GM21528 (cell line): ENCODE data around the gene NACA2.
"Not testable (repeated sequence)": the region's sequence is repeated elsewhere in the genome, so short reads cannot be mapped to it uniquely, and the experiment has no call there.

ENCODE experiments used
- ATAC-seq: cut with Tn5 transposase; IDR thresholded peaks from one replicate; pipeline ENCODE4 v1.9.1; 2021; ENCODE audit warnings: mild to moderate bottlenecking, moderate library complexity; ENCODE audit not compliant: unreplicated experiment, low FRiP score

NACA2 gene

DNA sequence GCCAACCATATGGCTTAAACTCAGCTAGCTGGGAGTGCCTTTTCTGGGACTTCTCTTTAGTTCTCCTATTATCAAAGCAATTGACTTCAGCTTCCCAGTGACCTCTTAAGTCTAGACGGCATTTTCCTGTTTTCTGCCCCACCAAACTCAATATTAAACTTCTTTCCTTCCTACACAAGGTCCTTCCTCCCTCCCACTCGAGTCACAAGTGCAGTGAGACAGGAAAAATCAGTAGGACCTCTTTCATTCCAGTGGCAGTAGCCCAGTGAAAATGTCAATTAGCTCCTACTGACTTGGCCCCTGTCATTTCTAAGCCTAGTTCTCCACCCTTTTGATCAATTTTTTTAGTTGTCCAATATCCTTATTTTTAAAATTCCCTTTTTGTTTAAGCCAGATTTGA, 9.6 kb upstream of the NACA2 start:
- ATAC-seq: no peak

DNA sequence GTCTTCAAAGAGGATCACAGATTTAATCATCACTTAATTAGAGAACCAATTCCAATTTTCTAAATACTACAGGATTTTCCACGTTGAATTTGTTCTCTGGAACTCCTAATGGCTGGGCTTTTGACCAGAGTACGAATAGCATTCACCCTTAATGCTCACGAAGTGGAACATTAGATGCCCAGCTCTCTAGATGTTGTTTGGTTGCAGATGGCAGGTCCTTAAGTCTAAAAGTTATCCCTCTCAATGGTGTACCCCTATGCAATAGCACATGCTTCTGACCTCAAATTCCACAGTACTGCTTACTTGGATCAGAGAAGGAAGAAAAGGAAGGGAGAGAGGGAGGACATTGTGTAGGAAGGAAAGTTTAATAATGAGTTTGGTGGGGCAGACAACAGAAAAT, 8.6 kb upstream of the NACA2 start:
- no peak for ATAC-seq

DNA sequence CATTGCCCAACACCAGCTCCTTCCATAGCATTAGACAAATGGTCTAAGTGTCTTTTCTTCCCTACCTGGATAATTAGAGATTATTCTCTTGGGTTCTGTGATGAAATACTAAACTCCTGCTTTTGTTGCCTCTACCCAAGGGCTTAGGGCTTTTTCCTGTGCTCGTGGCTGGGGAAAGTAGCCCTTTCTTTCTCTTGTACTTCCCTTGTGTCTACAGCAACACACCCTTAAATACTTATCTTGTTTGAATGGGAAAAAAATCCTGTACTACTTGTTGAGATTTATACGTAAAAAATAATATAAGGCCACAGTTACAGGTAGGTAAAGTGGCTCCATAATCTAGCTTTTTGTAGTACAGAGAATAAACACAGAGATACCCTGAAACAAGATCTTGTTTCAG, 7.0 kb upstream of the NACA2 start:
- no peak for ATAC-seq

DNA sequence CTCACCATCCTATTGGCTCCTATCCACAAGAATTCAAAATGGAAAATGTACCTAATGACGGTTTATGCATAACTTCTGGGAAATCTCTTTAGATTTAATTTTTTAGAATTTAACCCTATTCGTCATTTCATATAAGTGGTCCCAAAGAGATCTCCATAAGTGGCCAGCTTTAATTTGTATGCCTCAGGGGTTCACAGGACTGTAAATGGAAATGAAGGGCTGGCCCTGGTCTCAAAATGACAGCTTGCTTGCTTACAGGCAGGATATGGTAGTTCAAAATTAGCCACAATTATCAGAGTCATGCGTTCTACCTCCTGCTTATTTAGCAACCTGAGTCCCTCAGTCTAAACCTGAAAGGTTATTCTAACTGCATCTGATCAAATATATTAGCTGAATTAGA, 6.6 kb upstream of the NACA2 start:
- ATAC-seq: no peak

DNA sequence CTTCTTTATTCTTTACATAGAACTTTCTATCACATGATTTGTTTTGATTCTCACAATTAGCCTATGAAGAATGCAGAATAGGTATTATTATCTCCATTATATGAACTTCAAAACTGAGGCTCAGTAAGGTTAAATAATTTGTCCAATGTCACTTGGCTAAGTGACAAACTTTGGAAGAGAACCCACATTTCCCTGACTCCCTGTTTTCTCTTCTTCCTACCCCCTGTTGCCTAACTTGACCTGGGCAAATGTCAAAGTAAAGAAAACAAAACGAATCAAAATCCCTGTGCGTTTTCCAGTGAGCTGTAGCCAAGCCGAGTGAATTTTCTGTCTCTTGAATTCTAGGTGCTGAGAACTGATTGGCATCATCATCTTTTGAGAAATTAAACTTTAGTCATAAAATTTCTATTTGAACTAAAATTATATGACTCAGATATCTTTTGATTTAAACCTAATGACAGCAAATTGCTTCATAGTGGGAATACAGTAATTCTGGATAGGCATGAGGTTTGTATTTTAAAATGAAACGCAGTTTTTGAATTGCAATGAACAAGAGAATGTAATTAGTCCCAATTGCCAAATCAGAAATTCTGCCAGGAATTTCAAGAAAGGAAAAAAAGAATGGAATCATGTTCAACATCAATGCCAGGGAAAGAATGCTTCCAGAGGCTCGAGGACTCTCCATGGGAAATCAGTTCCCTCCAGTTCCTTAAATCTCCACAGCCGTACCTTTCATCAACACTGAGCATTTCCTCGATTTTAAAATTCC, 4.6 kb upstream of the NACA2 start:
- no peak for ATAC-seq

DNA sequence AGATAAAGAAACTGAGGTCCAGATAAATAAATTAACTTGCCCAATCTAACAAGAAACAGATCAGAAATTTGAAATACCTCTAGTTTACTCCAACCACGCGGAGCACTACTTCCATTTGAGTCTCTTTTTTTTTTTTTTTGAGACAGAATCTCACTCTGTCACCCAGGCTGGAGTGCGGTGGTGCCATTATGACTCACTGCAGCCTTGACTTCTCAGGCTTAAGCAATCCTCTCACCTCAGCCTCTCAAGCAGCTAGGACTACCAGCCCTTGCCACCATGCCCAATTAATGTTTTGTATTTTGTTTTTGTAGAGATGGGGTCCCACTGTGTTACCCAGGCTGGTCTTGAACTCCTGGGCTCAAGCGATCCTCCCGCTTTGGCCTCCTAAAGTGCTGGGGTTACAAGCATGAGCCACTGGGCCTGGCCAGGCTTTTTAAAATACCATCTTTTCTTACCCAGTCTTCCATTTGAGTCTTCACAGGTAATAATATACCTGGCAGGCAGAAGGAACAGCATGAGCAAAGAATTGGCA, 3.3 kb upstream of the NACA2 start:
- no peak for ATAC-seq

DNA sequence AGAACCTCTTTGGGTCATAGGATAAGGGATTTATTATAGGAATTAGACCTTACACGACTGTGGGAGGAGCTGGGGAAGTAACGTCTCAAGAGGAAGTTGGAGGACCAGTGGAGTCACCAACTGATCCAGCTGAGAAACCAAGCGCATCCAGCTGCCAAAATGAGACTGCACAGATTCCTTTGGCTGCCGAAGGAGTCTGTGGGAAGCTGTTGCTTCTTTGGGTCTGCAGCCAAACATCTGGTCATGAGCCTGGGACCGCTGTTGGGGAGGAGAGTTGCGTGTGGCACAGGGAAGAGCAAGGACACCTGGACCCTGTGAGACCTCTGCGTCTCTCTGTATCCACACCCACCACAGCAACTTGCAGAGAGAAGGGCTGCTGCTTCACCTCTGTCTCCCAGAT, 2.4 kb upstream of the NACA2 start:
- ATAC-seq: no peak

DNA sequence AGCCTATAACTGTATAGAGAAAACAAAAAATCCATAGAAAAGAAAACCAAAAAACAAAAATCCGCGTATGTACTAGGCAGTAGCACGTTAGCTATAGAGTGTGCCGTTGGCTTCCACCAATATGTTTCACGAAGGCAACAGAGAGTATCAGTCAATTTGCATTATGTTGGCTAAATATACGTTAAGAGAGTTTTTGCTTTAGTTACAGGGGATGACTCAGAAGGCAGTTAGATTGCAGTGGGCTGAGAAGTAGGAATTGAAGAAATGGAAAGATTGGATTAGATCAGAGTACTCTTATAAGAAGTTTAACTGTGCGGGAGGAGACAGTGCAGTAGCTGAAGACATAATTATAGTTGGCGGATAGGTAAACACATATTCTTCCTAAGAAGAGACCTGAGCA, 911 bp upstream of the NACA2 start:
- ATAC-seq: no peak

DNA sequence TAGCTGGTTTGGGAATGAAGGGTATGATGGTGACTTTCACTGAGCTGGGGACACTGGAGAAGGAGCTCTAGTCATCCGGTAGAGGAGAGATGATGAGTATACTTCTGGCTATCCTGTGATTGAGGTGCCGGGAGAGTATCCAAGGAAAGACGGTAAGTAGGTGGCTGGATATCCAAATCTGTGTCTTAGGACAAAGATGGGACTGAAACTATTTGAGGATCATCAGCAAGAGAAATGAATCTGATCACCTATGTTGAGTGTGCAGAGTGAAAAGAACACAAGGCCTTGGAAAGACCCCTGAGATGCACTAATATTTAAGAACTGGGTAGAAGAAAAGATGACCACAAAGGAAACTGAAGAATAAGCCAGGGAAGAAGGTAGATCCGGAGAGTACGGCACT, 1.0 kb downstream of the NACA2 start:
- ATAC-seq: no peak

DNA sequence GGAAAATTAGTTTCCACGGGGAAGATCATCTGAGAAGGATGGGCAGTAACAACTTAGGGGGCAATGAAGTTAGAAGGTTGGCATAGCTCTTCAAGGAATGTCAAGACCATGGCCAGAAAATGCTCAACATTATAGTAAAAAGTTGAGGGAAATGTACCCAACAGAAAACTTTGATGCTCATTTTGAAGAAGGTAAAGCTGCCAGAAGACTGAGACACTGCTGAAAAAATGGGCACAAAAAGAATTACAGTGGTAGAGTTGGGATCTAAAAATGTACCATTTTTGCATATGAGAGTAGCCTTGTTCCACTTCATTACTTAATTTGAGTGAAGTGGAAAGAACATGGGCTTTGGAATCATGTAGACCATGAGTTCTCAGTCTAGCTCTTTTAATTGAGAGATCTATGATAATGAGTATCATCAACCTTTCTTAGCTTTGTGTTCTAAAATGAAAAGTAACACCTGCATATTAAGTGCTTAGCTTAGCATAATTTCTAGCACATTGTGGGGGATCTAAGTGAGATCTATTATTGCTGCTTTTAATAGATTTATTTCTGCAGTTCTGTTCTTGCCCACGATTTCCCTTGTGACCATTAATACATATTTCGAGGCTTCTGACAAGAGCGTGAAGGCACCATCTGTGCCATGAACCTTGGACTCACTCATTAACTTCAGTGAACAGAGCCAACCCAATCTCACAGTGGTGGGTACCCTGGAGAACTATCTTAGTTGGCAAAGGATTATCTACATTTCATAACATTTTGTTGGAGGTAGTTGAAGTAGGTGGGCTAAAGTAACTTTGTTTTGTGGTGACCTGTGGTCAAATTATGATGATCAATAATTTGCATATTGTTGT, 3.0 kb downstream of the NACA2 start:
- no peak for ATAC-seq

DNA sequence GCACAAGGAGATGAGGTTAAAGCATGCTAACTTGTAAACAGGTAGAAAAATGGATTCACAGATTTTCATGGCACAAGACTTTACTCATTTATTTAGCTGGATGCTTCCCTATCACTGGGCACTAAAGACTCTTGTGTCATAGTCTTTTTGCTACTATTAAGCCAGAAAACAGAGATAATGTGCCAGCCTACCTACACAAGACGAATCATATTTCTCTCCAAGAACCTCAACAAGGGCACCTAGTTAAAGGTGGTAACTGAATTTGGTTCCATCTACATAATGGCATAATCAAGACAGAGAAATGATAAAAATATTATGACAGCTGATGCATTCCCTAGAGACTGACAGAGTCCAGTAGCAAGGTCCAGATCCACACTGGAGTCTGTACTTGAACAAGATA, 3.8 kb downstream of the NACA2 start:
- no peak for ATAC-seq

DNA sequence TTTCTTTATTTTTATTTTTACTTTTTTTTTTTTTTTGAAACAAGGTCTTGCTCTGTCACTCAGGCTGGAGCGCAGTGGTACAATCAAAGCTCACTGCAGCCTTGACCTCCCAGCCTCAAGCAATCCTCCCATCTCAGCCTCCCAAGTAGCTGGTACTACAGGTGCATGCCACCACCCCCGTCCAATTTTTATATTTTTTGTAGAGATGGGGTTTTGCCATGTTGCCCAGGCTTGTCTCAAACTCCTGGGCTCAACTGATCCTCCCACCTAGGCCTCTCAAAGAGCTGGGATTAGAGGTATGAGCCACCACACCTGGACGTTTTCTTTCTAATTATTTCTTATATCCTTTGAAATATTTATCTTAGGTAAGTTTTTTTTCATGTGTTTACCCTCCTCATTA, 4.4 kb downstream of the NACA2 start:
- not testable (repeated sequence) for ATAC-seq

DNA sequence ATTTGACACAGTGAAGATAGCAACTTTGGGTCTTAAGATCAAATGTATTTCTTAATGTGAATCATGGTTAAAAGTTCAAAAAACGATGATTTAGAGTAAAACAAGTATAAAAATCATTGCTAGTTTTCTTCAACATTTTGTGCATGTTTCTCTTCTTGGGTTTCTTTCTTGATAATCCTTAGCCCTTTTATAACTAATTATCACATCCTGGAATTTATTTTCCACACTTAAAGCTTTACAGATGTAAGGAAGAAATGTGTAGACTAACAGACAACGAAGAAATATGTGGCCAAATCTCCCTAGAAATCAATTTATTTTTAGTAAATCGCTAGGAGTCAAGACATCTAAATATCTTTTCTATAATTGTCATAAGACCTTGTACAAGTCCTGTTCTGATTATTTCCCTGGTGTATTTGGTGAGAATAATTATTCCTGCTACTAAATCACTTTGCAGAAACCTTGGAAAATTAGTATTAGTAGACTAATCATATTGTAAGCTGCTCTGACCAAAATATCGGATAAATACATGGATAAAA, 4.9 kb downstream of the NACA2 start:
- no peak for ATAC-seq

DNA sequence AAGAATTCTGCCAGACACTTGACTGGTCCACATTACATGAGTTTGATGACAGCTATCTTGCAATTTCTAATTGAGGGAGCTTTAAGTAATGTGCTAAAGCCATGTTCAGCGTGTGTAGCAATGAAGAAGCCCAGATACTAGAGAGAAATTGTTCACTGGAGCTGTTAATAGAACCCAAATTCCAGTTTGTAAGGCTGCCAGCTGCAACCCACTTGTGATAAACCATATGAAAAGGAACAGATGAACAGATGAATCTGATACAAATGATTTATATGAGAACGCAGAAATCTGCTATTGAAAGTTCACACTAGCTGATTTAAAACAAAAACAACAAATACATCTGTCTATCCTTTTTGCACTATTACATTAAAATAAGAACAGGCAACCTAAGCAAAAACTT, 6.2 kb downstream of the NACA2 start:
- no peak for ATAC-seq

DNA sequence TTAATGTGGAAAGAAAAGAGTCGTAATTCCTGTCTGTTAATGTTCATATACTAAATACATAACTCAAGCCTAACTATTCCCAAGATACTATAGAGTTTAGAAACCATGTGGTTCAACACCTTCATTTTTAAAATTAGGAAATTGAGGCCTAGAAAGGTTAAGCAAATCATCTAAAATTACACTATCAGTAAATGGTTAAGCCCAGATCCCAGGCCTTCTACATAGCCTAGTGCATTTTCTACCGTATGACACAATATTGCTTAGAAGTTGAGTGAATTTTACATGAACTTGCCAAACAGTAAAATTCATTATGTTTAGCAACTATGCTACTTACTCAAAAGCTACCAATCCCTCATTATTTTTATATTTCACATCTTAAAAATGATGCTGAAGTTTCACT, 6.8 kb downstream of the NACA2 start:
- no peak for ATAC-seq

DNA sequence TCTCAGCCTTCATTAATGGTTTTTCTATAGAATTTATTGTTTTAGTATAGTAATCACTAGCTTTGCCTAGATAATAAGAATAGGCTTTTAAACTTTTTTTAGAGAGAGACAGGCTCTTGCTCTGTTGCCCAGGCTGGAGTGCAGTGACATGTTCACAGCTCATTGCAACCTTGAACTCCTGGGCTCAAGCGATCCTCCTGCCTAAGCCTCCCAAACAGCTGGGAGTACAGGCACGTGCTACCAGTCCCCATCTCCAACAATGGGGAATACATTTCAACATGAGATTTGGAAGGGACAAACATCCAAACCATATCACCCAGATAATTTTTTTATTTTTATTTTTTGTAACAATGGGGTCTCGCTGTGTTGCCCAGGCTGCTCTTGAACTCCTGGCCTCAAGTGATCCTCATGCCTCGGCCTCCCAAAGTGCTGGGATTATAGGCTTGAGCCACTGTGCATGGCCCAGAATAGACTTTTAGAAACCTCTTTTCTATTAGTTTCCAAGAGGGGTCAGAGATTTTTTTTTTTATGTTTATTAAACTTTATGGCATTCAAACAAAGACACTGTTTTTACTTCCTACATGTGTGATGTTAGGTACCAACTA, 7.3 kb downstream of the NACA2 start:
- ATAC-seq: no peak

DNA sequence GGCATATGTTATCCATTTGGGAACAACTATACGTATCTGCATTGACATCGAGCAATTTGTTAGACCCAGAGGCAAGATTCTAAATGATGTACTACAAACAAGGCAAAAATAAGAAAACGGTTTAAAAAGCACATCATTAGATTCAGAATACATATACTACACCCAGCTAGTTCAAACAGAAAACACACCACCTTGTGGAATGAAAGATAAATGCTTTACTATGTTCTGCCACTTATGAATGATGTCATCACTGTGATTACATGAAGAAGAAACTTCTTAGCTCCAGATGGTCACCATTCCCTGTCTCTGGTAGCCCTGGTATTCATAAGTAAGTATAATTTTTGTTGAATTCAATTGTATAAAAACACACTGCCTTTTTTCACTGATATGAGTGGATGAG, 7.8 kb downstream of the NACA2 start:
- ATAC-seq: no peak

DNA sequence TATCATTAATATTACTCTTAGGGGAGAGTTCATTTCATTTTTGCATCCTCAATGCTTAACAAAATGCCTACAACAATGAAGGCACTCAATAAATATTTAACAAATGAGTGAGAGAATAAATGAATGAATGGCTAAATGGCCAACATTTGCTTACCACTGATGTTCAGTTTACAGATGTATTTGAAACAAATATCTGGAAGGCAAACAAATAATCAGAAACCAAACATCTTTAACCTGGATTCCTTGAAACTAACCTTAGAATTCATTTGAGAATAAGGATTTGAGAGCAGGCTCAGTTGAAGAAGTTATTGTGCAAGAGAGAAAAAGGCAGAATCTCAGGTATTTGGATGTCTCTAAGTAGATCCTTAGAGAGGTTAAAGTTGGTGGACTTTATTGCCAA, 8.4 kb downstream of the NACA2 start:
- ATAC-seq: no peak

DNA sequence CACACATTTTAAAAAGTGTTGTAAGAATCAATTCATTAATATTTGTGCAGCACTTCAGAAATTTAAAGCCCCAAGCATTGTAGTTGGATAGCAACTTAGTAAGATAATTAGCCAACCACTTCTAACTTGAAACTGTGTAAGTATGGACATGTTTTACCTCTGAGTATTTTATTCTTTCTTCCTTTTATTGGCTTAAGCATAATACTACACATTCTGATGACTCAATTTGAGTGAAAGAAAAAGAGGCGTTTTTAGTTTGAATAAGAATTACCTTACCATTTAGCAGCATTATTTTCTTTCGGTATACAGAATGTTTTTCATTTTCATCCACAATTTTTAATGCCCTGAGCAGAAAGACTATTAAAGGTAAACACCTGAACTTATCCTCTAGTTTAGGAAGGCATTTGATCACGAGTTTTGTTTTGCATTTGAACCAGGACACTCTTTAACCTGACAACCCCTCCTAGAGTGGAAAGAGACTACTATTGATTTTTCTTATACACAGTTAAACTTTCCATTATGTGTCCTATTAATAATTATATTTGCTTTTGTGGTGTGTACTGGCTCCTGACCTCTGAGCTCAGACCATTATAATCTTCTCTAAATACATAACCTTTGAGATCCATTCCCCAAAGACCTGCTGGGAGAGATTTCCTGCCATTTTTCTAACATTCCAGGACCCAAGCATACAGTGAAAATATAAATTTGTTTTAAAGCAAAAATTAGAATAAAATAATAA, 9.2 kb downstream of the NACA2 start:
- no peak for ATAC-seq

DNA sequence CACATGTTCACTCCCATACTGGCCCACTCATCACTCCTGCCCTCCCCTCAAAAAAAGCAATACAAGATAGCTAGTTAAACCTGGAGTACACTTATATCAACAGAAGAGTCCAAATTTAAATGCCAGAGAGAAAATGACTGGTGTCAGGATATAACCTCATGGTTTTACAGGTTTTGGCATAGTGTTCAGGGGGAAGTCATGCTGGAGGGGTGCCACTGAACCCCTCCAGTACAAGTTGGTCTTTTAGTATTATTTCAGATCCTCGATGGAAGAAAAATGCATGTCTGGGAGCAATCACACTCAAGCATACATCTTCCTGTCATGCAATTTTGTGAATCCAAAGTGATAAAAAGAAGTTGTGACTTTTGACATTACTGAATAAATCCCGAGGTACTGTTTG, 10.5 kb downstream of the NACA2 start:
- ATAC-seq: no peak
